Liver (tissue), 3 donors: ENCODE measurements around the gene DCC.

Source experiments
- ATF3 ChIP-seq: IDR thresholded peaks from 2 replicates; pipeline ENCODE4 v1.6.1; 2016; ENCODE audit warnings: antibody characterized with exemption
- CTCF ChIP-seq: fragments of 150-350 bp; IDR thresholded peaks from 2 replicates; pipeline ENCODE4 v1.5.1; 2017; ENCODE audit warnings: improper control_type of control experiment, low read depth, low read length; ENCODE audit not compliant: missing input control
- EGR1 ChIP-seq, 2 donors: IDR thresholded peaks; 2 replicates each; pipeline ENCODE4 v1.6.1; 2016 to 2018; ENCODE audit warnings: antibody characterized with exemption in 2 of 2, low read depth in 2 of 2
- GABPA ChIP-seq, 2 donors: IDR thresholded peaks in 1 of 2; conservative IDR thresholded peaks in 1 of 2; 2 replicates each; pipeline ENCODE4 v1.6.1; 2016; ENCODE audit warnings: antibody characterized with exemption in 2 of 2, mild to moderate bottlenecking in 1 of 2, moderate library complexity in 1 of 2
- HNF4G ChIP-seq: IDR thresholded peaks from 2 replicates; pipeline ENCODE4 v1.6.1; 2016; ENCODE audit warnings: antibody characterized with exemption
- JUND ChIP-seq, 2 donors: IDR thresholded peaks; 2 replicates each; pipeline ENCODE4 v1.6.1; 2016; ENCODE audit warnings: antibody characterized with exemption in 2 of 2
- MAX ChIP-seq: IDR thresholded peaks from 2 replicates; pipeline ENCODE4 v1.6.1; 2016; ENCODE audit warnings: antibody characterized with exemption
- RAD21 ChIP-seq, 2 donors: IDR thresholded peaks; 2 replicates each; pipeline ENCODE4 v1.6.1; 2016; ENCODE audit warnings: antibody characterized with exemption in 2 of 2, mild to moderate bottlenecking in 2 of 2
- REST ChIP-seq: IDR thresholded peaks from 2 replicates; pipeline ENCODE4 v1.6.1; 2016; ENCODE audit warnings: antibody characterized with exemption, mild to moderate bottlenecking
- RXRA ChIP-seq, 2 donors: IDR thresholded peaks; 2 replicates each; pipeline ENCODE4 v1.6.1; 2017 to 2018; ENCODE audit warnings: antibody characterized with exemption in 2 of 2, mild to moderate bottlenecking in 1 of 2
- SP1 ChIP-seq: IDR thresholded peaks from 2 replicates; pipeline ENCODE4 v1.6.1; 2018; ENCODE audit warnings: antibody characterized with exemption, mild to moderate bottlenecking
- YY1 ChIP-seq: IDR thresholded peaks from 2 replicates; pipeline ENCODE4 v1.6.1; 2016; ENCODE audit warnings: antibody characterized with exemption, mild to moderate bottlenecking
- ZBTB33 ChIP-seq: IDR thresholded peaks from 2 replicates; pipeline ENCODE4 v1.6.1; 2016; ENCODE audit warnings: antibody characterized with exemption
- donor health status: healthy.
- donor health status: healthy.

- TF ChIP-seq CTCF (no peak), ATF3 (no peak), ZBTB33 (no peak), JUND (IDR thresholded peaks at IDR 0.05) (no peak), RAD21 (IDR thresholded peaks at IDR 0.05) (no peak), REST (no peak), YY1 (no peak), GABPA (IDR thresholded peaks at IDR 0.05 in 1 of 2, conservative IDR thresholded peaks at IDR 0.05 in 1 of 2) (no peak), EGR1 (IDR thresholded peaks at IDR 0.05; ENCODE audit: low read depth in 2 of 2) (no peak), HNF4G (no peak), MAX (no peak), RXRA (IDR thresholded peaks at IDR 0.05) (no peak), SP1 (no peak)
Observed at GRCh38 chr18:53191634-53192033, 851.6 kb downstream of the DCC start.
